ENCODE measurements around the gene PNMT.

DNA sequence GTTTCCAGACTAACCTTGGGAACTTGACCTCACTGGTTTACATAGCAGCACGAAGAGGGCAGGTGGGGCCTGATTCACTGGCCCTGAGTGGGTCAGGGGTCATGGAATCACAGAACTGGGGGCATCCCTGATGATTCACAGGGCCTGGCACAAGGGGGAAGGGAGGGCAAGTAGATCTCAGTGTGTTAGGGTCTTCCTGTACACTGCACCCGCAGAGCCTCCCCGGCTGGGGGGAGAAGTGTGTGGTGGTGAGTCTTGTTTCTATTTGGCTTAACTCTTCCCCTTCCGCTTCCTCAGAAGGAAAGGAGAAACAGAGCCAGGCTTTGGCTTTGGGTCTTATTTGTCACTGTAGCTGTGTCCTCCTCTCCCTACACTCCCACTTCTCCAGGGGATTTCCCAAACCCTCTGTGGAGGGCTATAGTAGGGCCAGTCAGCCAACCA lies 27.6 kb upstream of the PNMT start:
- TF ChIP-seq, protein P1, sequence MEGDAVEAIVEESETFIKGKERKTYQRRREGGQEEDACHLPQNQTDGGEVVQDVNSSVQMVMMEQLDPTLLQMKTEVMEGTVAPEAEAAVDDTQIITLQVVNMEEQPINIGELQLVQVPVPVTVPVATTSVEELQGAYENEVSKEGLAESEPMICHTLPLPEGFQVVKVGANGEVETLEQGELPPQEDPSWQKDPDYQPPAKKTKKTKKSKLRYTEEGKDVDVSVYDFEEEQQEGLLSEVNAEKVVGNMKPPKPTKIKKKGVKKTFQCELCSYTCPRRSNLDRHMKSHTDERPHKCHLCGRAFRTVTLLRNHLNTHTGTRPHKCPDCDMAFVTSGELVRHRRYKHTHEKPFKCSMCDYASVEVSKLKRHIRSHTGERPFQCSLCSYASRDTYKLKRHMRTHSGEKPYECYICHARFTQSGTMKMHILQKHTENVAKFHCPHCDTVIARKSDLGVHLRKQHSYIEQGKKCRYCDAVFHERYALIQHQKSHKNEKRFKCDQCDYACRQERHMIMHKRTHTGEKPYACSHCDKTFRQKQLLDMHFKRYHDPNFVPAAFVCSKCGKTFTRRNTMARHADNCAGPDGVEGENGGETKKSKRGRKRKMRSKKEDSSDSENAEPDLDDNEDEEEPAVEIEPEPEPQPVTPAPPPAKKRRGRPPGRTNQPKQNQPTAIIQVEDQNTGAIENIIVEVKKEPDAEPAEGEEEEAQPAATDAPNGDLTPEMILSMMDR (IDR thresholded peaks at IDR 0.05): no peak
- no peak for TF ChIP-seq POLR2A (IDR thresholded peaks at IDR 0.05)

All from uterus (tissue), 2 donors.